Measurements from ENCODE around the gene LEFTY2.
"Not testable (repeated sequence)": the region's sequence is repeated elsewhere in the genome, so short reads cannot be mapped to it uniquely, and the experiment has no call there.

LEFTY2 gene

GRCh38 chr1:225941187-225941941 is at the start of gene LEFTY2:
Gene LEFTY2, minus strand, starts transcription at chr1:225941220. Its CDS starts 80 bp downstream, at chr1:225941140.
- DNase-seq, result no peak

- DNase-seq, result peak; percentile 55 to 78 (median 76)
Measured at GRCh38 chr1:225987491-225988316, 46.7 kb upstream of the LEFTY2 start.

GRCh38 chr1:225981714-225982113 is 40.7 kb upstream of the LEFTY2 start:
- DNase-seq, result no peak

GRCh38 chr1:225980005-225980836 is 39.2 kb upstream of the LEFTY2 start:
- peak in 1 of 3 donors; percentile 35 for DNase-seq

GRCh38 chr1:225979421-225979820 is 38.4 kb upstream of the LEFTY2 start:
- no peak for DNase-seq

- DNase-seq, result peak in 2 of 3 donors; percentile 18 to 23
Measured at GRCh38 chr1:225977937-225978748, 37.1 kb upstream of the LEFTY2 start.

- not testable (repeated sequence) for DNase-seq
Measured at GRCh38 chr1:225975146-225975545, 34.1 kb upstream of the LEFTY2 start.

- no peak for DNase-seq
Measured at GRCh38 chr1:225974454-225974853, 33.4 kb upstream of the LEFTY2 start.

GRCh38 chr1:225973158-225973557 is 32.1 kb upstream of the LEFTY2 start:
- DNase-seq, result no peak

- DNase-seq, result no peak
Measured at GRCh38 chr1:225972344-225973152, 31.5 kb upstream of the LEFTY2 start.

- DNase-seq, result not testable (repeated sequence)
Measured at GRCh38 chr1:225970592-225971157, 29.7 kb upstream of the LEFTY2 start.

- DNase-seq, result not testable (repeated sequence)
Measured at GRCh38 chr1:225969751-225970150, 28.7 kb upstream of the LEFTY2 start.

- no peak for DNase-seq
Measured at GRCh38 chr1:225965231-225965630, 24.2 kb upstream of the LEFTY2 start.

GRCh38 chr1:225963735-225964530 is 22.9 kb upstream of the LEFTY2 start:
- DNase-seq, result no peak

- DNase-seq, result peak; percentile 44 to 76 (median 52)
Measured at GRCh38 chr1:225962440-225962975, 21.5 kb upstream of the LEFTY2 start.

GRCh38 chr1:225961659-225962439 is 20.8 kb upstream of the LEFTY2 start:
- no peak for DNase-seq

- no peak for DNase-seq
Measured at GRCh38 chr1:225958041-225958440, 17.0 kb upstream of the LEFTY2 start.

- no peak for DNase-seq
Measured at GRCh38 chr1:225954753-225955152, 13.7 kb upstream of the LEFTY2 start.

- DNase-seq, result no peak
Measured at GRCh38 chr1:225953315-225953714, 12.3 kb upstream of the LEFTY2 start.
